Liver (tissue), 9 donors: ENCODE measurements around the gene PELI2. TPM values are rescaled to one million over a fixed set of nuclear protein-coding genes. Genes with fewer than 3 reads are reported as not detected.

Experiments
- DNase-seq: peaks from one replicate; pipeline ENCODE4 v3.0.0-alpha.2; 2017; ENCODE audit warnings: low spot score
- H3K27ac ChIP-seq, 2 donors: one replicate each; pipeline ENCODE4 v1.7.0; 2013; ENCODE audit warnings: inconsistent platforms in 2 of 2, low read length in 2 of 2, control low read depth in 1 of 2, low read depth in 1 of 2, mild to moderate bottlenecking in 1 of 2
- H3K27me3 ChIP-seq, 4 donors: one replicate each; pipeline versions ENCODE4 v1.6.1 to v1.7.0; 2013; ENCODE audit warnings: low read length in 3 of 4, inconsistent platforms in 1 of 4, mild to moderate bottlenecking in 1 of 4, moderate library complexity in 1 of 4; ENCODE audit not compliant: control insufficient read depth in 4 of 4, insufficient read depth in 4 of 4
- H3K36me3 ChIP-seq, 4 donors: one replicate each; pipeline versions ENCODE4 v1.6.1 to v1.7.0; 2013; ENCODE audit warnings: low read length in 3 of 4, mild to moderate bottlenecking in 3 of 4, low read depth in 1 of 4, moderate library complexity in 1 of 4; ENCODE audit not compliant: control insufficient read depth in 4 of 4, insufficient read depth in 3 of 4
- H3K4me1 ChIP-seq, 4 donors: one replicate each; pipeline versions ENCODE4 v1.6.1 to v1.7.0; 2013; ENCODE audit warnings: low read length in 3 of 4, mild to moderate bottlenecking in 3 of 4, moderate library complexity in 1 of 4; ENCODE audit not compliant: control insufficient read depth in 4 of 4, insufficient read depth in 4 of 4
- H3K4me3 ChIP-seq, 3 donors: one replicate each; pipeline versions ENCODE4 v1.6.1 to v1.7.0; 2013; ENCODE audit warnings: low read length in 3 of 3, control low read depth in 1 of 3, low read depth in 1 of 3, mild to moderate bottlenecking in 1 of 3
- H3K9ac ChIP-seq, 2 donors: one replicate each; pipeline ENCODE4 v1.7.0; 2013; ENCODE audit warnings: low read length in 2 of 2, mild to moderate bottlenecking in 2 of 2, moderate library complexity in 2 of 2, control low read depth in 1 of 2, low read depth in 1 of 2
- H3K9me3 ChIP-seq, 4 donors: one replicate each; pipeline versions ENCODE4 v1.6.1 to v1.7.0; 2013; ENCODE audit warnings: low read length in 3 of 4; ENCODE audit not compliant: control insufficient read depth in 4 of 4
- EGR1 ChIP-seq, 2 donors: IDR thresholded peaks; 2 replicates each; pipeline ENCODE4 v1.6.1; 2016 to 2018; ENCODE audit warnings: antibody characterized with exemption in 2 of 2, low read depth in 2 of 2
- FOXA1 ChIP-seq: IDR thresholded peaks from 2 replicates; pipeline ENCODE4 v1.6.1; 2016; ENCODE audit warnings: antibody characterized with exemption
- FOXA2 ChIP-seq: IDR thresholded peaks from 2 replicates; pipeline ENCODE4 v1.6.1; 2016; ENCODE audit warnings: antibody characterized with exemption
- GABPA ChIP-seq, 2 donors: IDR thresholded peaks in 1 of 2; conservative IDR thresholded peaks in 1 of 2; 2 replicates each; pipeline ENCODE4 v1.6.1; 2016; ENCODE audit warnings: antibody characterized with exemption in 2 of 2, mild to moderate bottlenecking in 1 of 2, moderate library complexity in 1 of 2
- HNF4A ChIP-seq, 2 donors: conservative IDR thresholded peaks; 2 replicates each; pipeline ENCODE4 v1.6.1; 2016; ENCODE audit warnings: antibody characterized with exemption in 2 of 2, mild to moderate bottlenecking in 2 of 2
- HNF4G ChIP-seq: IDR thresholded peaks from 2 replicates; pipeline ENCODE4 v1.6.1; 2016; ENCODE audit warnings: antibody characterized with exemption
- JUND ChIP-seq, 2 donors: IDR thresholded peaks; 2 replicates each; pipeline ENCODE4 v1.6.1; 2016; ENCODE audit warnings: antibody characterized with exemption in 2 of 2
- NR2F2 ChIP-seq: IDR thresholded peaks from 2 replicates; pipeline ENCODE4 v1.6.1; 2016; ENCODE audit warnings: antibody characterized with exemption
- RAD21 ChIP-seq, 2 donors: IDR thresholded peaks; 2 replicates each; pipeline ENCODE4 v1.6.1; 2016; ENCODE audit warnings: antibody characterized with exemption in 2 of 2, mild to moderate bottlenecking in 2 of 2
- RXRA ChIP-seq, 2 donors: IDR thresholded peaks; 2 replicates each; pipeline ENCODE4 v1.6.1; 2017 to 2018; ENCODE audit warnings: antibody characterized with exemption in 2 of 2, mild to moderate bottlenecking in 1 of 2
- SP1 ChIP-seq: IDR thresholded peaks from 2 replicates; pipeline ENCODE4 v1.6.1; 2018; ENCODE audit warnings: antibody characterized with exemption, mild to moderate bottlenecking
- TAF1 ChIP-seq: conservative IDR thresholded peaks from 2 replicates; pipeline ENCODE4 v1.6.1; 2016; ENCODE audit warnings: antibody characterized with exemption, mild to moderate bottlenecking
- YY1 ChIP-seq: IDR thresholded peaks from 2 replicates; pipeline ENCODE4 v1.6.1; 2016; ENCODE audit warnings: antibody characterized with exemption, mild to moderate bottlenecking
- WGBS: extraction: QIAGEN DNeasy Blood & Tissue Kit; methylation state at CpG from one replicate; pipeline ENCODE4 v1.1.7; 2013; 5-methylcytosine and 5-hydroxymethylcytosine counted together
- polyA plus RNA-seq, 2 donors: library from polyadenylated mRNA; stranded (reverse) in 1 of 2; unstranded in 1 of 2; fragments of 200-250 nt in 1 of 2; fragments of >200 nt in 1 of 2; fragmentation: Nextera tagmentation in 1 of 2; extraction: Ambion mirVana in 1 of 2; gene quantifications; one replicate each; pipeline versions ENCODE4 v1.2.1 to v1.2.3, GENCODE V29; 2013 to 2015
- total RNA-seq, 2 donors: library from RNA; depleted of rRNA; stranded (reverse); fragments of >200 nt; gene quantifications; one replicate each; pipeline ENCODE4 v1.2.3, GENCODE V29; 2014
- TF ChIP-seq, protein P1 (sequence below): fragments of 150-350 bp; IDR thresholded peaks from 2 replicates; pipeline ENCODE4 v1.5.1; 2017; ENCODE audit warnings: improper control_type of control experiment, low read depth, low read length; ENCODE audit not compliant: missing input control
- TF ChIP-seq, protein P2 (sequence below): IDR thresholded peaks from 2 replicates; pipeline ENCODE4 v1.6.1; 2016; ENCODE audit warnings: antibody characterized with exemption
- TF ChIP-seq, protein P3 (sequence below): IDR thresholded peaks from 2 replicates; pipeline ENCODE4 v1.6.1; 2016; ENCODE audit warnings: antibody characterized with exemption
- TF ChIP-seq, protein P4 (sequence below): IDR thresholded peaks from 2 replicates; pipeline ENCODE4 v1.6.1; 2016; ENCODE audit warnings: antibody characterized with exemption, mild to moderate bottlenecking
- donor health status: healthy.
- donor health status: healthy.
- donor health status: healthy.
- donor health status: healthy.
- donor health status: healthy.

The PELI2 gene
- total and polyA plus RNA-seq, 4 donors = 0.68 to 2.9 (median 1.2) TPM

DNA sequence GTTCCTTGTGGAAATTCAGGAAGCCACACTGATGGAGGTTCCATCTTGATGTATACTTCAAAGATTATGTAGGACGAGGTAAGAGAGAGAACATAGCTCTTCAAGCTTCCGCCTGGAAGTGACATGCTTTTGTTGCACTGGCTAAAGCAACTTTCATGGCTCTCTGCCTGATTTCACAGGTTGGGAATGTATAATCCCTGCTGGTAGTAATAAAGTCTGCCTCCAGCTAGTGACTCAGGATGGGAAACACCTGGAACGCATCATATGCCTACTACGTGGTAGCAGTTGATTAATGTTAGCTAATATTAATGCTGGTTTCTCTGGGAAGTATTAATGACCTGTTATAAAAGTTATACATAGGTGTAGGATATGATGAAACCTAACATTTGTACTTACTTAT is 71.1 kb downstream of the PELI2 start:
- TF ChIP-seq, protein P1, sequence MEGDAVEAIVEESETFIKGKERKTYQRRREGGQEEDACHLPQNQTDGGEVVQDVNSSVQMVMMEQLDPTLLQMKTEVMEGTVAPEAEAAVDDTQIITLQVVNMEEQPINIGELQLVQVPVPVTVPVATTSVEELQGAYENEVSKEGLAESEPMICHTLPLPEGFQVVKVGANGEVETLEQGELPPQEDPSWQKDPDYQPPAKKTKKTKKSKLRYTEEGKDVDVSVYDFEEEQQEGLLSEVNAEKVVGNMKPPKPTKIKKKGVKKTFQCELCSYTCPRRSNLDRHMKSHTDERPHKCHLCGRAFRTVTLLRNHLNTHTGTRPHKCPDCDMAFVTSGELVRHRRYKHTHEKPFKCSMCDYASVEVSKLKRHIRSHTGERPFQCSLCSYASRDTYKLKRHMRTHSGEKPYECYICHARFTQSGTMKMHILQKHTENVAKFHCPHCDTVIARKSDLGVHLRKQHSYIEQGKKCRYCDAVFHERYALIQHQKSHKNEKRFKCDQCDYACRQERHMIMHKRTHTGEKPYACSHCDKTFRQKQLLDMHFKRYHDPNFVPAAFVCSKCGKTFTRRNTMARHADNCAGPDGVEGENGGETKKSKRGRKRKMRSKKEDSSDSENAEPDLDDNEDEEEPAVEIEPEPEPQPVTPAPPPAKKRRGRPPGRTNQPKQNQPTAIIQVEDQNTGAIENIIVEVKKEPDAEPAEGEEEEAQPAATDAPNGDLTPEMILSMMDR = no peak
- TF ChIP-seq EGR1 (IDR thresholded peaks at IDR 0.05; ENCODE audit: low read depth in 2 of 2) = no peak
- no peak for TF ChIP-seq SP1
- no peak for TF ChIP-seq JUND (IDR thresholded peaks at IDR 0.05)
- H3K4me1 ChIP-seq = no peaks in the 10 kb centered on the region
- H3K4me3 ChIP-seq = no peak overlapping the region
- 91% methylated on average over 4 of the region's 4 CpGs for WGBS
- DNase-seq = no peak
- peaks cover 0 to 3% (median 0%) of the 10 kb centered on the region in 4 donors for H3K27me3 ChIP-seq
- H3K9ac ChIP-seq = no peak overlapping the region
- H3K27ac ChIP-seq = no peak overlapping the region
- H3K36me3 ChIP-seq = no peaks in the 10 kb centered on the region
- no peaks in the 10 kb centered on the region for H3K9me3 ChIP-seq

DNA sequence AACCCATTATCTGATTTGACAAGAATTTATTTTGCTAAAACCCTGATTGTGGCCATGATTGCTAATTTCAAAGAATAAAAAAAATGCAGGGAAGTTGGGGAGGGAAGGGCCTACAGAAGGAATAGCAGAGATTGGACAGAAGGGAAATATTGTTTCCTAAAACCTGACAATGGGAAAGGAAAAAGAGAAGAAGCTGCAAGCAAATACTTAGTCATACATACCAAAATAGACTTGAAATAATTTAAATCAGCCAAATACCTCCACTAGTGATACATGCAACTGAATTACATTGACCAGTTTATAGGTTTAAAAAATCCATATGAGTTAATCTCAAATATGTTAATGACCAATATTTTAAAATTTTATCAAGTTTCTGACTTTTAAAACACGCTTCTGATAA is 75.1 kb downstream of the PELI2 start:
- TF ChIP-seq RAD21 (IDR thresholded peaks at IDR 0.05) (no peak), HNF4G (no peak), YY1 (no peak), JUND (IDR thresholded peaks at IDR 0.05) (no peak), NR2F2 (no peak), GABPA (IDR thresholded peaks at IDR 0.05 in 1 of 2, conservative IDR thresholded peaks at IDR 0.05 in 1 of 2) (no peak), FOXA2 (no peak)
- TF ChIP-seq, protein P2, sequence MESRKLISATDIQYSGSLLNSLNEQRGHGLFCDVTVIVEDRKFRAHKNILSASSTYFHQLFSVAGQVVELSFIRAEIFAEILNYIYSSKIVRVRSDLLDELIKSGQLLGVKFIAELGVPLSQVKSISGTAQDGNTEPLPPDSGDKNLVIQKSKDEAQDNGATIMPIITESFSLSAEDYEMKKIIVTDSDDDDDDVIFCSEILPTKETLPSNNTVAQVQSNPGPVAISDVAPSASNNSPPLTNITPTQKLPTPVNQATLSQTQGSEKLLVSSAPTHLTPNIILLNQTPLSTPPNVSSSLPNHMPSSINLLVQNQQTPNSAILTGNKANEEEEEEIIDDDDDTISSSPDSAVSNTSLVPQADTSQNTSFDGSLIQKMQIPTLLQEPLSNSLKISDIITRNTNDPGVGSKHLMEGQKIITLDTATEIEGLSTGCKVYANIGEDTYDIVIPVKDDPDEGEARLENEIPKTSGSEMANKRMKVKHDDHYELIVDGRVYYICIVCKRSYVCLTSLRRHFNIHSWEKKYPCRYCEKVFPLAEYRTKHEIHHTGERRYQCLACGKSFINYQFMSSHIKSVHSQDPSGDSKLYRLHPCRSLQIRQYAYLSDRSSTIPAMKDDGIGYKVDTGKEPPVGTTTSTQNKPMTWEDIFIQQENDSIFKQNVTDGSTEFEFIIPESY = no peak
- TF ChIP-seq, protein P3, sequence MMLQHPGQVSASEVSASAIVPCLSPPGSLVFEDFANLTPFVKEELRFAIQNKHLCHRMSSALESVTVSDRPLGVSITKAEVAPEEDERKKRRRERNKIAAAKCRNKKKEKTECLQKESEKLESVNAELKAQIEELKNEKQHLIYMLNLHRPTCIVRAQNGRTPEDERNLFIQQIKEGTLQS = no peak
- 95% methylated on average over 1 of the region's 1 CpG for WGBS

DNA sequence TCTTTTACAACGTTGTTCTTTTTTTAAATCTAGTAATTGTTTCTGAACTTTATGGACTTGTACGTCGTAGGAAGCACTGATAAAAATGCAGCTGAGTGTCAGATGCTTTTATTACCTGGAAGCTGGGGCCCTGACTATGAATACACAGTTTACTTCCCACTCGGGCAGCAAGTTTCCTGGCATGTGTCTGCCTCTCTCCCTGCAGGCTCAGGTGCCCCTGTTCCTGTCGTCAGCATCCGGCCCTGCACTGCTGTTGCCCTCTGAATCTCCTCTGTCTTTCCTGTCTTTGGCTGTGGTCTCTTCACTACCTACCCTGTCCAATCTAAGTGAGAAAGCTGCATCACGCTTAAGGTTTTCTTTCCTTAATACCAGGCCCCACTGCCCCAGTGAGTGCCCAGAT is 75.8 kb downstream of the PELI2 start:
- H3K4me1 ChIP-seq = no peaks in the 10 kb centered on the region
- no peaks in the 10 kb centered on the region for H3K9me3 ChIP-seq
- H3K27ac ChIP-seq = no peak overlapping the region
- no peak overlapping the region for H3K9ac ChIP-seq
- H3K36me3 ChIP-seq = no peaks in the 10 kb centered on the region
- H3K4me3 ChIP-seq = no peak overlapping the region
- DNase-seq = no peak
- 80% methylated on average over 7 of the region's 7 CpGs for WGBS
- peaks cover 0 to 3% (median 0%) of the 10 kb centered on the region in 4 donors for H3K27me3 ChIP-seq
- TF ChIP-seq RXRA (IDR thresholded peaks at IDR 0.05) = no peak
- TF ChIP-seq YY1 = no peak
- no peak for TF ChIP-seq TAF1
- TF ChIP-seq, protein P2 = no peak
- TF ChIP-seq RAD21 (IDR thresholded peaks at IDR 0.05) = no peak
- TF ChIP-seq HNF4G = no peak
- TF ChIP-seq, protein P3 = no peak
- TF ChIP-seq FOXA1 = no peak
- TF ChIP-seq EGR1 (IDR thresholded peaks at IDR 0.05; ENCODE audit: low read depth in 2 of 2) = no peak
- TF ChIP-seq NR2F2 = no peak
- no peak for TF ChIP-seq HNF4A (conservative IDR thresholded peaks at IDR 0.05)
- no peak for TF ChIP-seq JUND (IDR thresholded peaks at IDR 0.05)
- TF ChIP-seq, protein P4, sequence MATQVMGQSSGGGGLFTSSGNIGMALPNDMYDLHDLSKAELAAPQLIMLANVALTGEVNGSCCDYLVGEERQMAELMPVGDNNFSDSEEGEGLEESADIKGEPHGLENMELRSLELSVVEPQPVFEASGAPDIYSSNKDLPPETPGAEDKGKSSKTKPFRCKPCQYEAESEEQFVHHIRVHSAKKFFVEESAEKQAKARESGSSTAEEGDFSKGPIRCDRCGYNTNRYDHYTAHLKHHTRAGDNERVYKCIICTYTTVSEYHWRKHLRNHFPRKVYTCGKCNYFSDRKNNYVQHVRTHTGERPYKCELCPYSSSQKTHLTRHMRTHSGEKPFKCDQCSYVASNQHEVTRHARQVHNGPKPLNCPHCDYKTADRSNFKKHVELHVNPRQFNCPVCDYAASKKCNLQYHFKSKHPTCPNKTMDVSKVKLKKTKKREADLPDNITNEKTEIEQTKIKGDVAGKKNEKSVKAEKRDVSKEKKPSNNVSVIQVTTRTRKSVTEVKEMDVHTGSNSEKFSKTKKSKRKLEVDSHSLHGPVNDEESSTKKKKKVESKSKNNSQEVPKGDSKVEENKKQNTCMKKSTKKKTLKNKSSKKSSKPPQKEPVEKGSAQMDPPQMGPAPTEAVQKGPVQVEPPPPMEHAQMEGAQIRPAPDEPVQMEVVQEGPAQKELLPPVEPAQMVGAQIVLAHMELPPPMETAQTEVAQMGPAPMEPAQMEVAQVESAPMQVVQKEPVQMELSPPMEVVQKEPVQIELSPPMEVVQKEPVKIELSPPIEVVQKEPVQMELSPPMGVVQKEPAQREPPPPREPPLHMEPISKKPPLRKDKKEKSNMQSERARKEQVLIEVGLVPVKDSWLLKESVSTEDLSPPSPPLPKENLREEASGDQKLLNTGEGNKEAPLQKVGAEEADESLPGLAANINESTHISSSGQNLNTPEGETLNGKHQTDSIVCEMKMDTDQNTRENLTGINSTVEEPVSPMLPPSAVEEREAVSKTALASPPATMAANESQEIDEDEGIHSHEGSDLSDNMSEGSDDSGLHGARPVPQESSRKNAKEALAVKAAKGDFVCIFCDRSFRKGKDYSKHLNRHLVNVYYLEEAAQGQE = no peak

More for the DNA sequence above, 75.1 kb downstream of the PELI2 start:
- no peaks in the 10 kb centered on the region for H3K36me3 ChIP-seq
- no peak overlapping the region for H3K4me3 ChIP-seq
- H3K4me1 ChIP-seq = no peaks in the 10 kb centered on the region
- peaks cover 0 to 3% (median 0%) of the 10 kb centered on the region in 4 donors for H3K27me3 ChIP-seq
- H3K9me3 ChIP-seq = no peaks in the 10 kb centered on the region
- H3K27ac ChIP-seq = no peak overlapping the region
- H3K9ac ChIP-seq = no peak overlapping the region
- DNase-seq = no peak
